NCI-H187 (cell line): ENCODE results near the gene PACRG.

Experiments
- DNase-seq, 2 experiments: peaks; one replicate each; lab custom pipeline; 2025; lab: John Stamatoyannopoulos, UW

PACRG gene

GRCh38 chr6:163137398-163137881 lies 409.7 kb downstream of the PACRG start:
- DNase-seq: no peak

- DNase-seq: no peak
These were observed 418.3 kb downstream of the PACRG start for GRCh38 chr6:163146036-163146435.

- no peak for DNase-seq
These were observed 420.2 kb downstream of the PACRG start for GRCh38 chr6:163147994-163148393.

GRCh38 chr6:163148451-163149278 lies 420.9 kb downstream of the PACRG start:
- DNase-seq: no peak

DNA sequence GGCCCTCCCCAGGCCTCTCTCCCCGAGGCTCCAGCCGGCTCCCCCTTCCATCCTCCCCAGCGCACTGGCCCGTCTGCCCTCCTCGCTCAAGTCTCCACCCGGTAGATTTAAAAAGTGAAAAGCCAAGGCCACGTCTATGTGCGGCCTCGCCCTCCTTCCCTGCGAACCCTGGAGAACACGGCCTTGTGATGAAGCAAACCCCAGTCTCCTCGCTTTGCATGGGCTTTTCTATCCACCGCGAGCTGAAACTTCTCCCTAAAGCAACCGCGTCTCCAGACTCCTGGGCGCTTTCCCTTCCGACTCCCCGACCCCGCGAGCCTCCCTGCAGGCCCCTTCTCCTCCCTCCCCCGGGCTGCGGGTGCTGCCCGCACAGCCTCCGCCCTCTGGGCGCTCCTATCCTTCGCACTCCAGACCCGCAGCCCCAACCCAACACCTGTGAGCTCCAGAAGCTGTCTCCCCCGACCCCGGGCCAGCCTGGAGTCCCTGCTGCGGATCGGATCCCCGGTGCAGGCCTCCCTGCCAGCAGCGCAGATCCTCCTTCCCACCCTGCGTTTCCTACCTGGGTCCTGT lies 421.6 kb downstream of the PACRG start:
- DNase-seq: no peak

GRCh38 chr6:163151212-163151611 lies 423.4 kb downstream of the PACRG start:
- no peak for DNase-seq

GRCh38 chr6:163152701-163153100 lies 424.9 kb downstream of the PACRG start:
- no peak for DNase-seq

GRCh38 chr6:163159110-163159509 lies 431.3 kb downstream of the PACRG start:
- no peak for DNase-seq

DNA sequence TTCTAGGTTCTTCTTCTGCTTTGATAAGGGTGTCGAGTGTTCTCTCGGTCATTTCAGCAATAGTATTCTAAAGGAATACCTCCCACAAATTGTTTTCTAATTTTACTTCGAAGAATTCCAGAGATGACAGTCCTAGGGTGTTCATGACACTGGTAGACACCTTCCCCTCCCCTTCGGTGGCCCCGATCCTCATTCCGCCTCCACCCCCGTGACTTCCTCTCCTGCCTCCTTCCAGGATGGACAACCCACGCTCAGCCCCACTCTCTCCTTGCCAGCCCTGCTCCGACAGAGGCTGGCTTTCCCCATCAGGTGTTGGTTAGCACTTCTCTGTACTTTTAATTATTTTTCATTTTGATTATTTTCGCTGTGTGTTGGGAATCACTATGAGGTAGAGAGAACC lies 431.9 kb downstream of the PACRG start:
- no peak for DNase-seq

GRCh38 chr6:163162007-163162873 lies 434.5 kb downstream of the PACRG start:
- DNase-seq: no peak

DNA sequence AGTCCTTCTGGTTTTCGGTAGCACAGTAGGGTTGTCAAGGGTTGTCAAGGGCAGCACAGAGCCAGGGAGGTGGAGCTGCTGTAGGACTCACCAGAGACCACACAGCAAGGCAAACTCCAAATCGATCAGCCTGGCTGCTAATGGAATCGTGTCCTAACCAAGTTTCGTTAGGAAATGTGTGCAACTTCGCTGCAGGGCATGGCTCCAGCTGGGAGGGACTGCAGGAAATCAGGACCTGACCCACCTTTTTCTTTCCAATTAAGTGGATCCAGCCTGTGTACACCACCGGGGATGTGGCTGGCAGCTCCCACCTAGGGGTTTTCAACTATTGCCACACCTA lies 435.1 kb downstream of the PACRG start:
- DNase-seq: no peak

DNA sequence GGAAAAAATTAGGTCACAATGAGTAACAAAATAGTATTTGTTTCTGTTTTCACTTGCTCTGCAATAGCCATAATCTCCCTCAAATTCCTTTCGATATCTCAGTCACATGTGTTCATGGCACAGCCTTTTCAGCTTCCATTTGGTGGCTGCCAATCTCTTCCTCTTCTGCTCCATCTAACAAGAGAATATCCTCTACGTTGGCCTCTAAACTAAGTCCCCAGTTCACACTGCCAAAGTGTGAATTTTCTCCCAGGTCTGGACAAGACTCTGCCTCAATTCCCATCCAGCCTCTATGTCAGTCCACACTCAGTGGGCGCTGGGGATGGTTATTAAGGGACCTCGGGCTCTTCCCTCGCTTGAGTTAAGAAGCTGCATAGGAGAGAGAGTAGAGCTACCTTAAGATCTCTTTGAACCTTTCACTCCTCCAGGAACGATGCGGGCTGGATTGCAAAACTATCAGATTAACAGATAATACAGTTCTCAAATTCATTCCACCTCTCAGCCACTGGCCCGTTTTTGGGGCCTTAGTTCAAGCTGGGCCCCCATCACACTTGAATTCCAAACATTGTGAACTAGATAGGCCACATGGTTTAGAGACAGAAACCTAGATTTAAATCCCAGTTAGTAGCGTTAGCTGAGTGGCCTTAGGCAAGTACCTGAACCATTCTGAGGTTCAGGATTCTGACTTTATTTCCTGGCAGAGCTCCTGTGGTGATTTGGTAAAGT lies 436.6 kb downstream of the PACRG start:
- no peak for DNase-seq

DNA sequence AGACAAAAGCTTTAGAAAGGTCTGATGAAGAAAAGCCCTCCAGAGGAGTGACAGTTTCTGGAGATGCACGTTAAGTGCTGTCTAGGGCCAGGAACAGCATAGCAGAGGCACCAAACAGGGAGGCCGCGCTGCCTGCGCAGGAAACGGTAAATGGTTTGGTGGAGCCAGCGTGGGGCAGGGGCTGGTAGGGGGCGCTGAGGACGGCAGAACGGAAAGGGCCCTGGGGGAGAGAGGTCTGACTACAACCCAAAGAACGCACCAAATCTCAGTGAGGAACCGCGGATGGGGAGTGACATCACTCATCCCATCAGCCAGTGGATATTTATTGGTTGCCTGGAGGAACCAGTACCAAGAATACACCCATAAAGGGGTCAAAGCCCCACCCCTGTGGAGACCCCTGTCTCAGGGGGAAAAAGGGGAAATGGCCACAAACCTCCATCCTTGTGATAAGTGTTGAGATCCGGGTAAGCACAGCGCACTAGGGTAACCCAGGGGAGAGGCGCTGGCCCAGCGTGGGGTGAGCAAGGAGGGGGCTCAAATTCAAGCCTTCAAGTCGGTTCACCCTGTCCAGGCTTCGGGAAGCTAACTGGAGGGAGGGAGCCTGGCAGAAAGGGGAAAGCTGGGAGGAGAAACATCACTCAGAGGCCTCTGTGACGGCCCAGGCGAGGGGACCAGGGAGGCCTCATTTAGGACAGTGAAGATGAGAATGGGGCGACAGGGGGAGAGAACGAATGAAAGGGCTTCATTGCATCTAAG lies 437.6 kb downstream of the PACRG start:
- DNase-seq: no peak

DNA sequence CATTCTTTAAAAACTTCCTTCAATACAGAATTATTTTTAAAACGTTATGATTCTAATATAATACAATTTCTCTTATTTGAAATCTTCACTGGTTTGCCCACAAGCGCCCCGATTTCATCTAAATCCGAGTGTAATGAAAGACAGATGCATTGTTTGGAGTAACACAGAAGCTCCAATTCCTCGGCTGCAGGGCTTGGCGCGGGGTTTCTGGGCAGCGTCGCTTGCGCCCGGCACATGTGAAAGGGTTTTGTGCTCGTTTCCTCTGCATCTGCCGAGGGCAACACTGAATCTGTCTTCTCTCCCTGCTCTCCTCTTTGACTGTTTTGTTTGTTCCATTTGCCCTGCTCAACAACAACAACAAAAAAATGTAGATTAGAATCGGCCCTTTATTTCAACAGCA lies 438.1 kb downstream of the PACRG start:
- DNase-seq: no peak

GRCh38 chr6:163166507-163166906 lies 438.7 kb downstream of the PACRG start:
- DNase-seq: no peak

GRCh38 chr6:163169521-163169920 lies 441.7 kb downstream of the PACRG start:
- no peak for DNase-seq

DNA sequence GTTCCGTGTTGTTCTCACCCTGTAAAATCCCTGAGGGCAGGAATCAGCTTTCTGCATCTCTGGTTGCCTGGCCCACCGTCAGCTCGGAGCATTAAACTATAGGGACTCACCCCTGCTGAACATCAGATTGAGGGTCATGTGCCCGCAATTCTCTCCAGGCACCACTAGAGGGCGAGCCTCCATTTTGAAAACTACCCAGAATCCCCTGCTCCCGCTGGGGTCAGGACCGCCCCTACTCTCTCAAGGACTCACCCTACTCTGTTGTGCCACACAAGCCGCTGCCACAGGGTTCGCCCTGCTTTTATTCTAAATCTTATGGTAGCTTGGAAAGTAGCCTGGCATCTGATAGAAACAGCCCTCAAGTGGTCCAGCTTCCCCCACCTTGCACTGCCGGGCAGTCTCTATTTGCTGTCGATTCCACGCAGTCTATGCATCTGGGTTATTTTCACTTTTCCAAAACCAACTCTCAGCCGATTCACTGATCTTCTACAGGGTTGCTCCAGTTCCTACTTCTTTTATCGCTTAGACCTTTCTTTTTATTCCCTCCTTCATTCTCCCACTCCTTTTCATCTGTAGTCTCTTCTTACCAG lies 442.6 kb downstream of the PACRG start:
- DNase-seq: no peak

DNA sequence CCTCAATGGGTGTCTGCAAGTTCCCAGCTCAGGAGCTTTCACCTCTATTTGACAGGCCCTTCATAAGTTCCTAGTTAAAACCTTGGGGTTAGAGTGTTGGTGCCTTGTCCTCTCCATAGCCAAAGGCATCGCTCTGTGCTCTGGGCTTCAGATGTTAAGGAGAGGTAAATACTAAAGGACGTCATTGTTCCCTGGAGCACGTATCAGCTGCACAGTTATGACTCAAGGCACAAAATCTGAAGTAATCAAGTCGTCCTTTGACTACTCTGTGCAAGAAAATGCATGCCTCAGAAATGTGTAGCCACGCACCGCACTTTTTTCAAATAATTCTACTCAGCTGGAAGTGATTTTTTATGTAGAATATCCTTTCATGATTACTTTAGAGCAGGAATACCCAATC lies 446.0 kb downstream of the PACRG start:
- DNase-seq: no peak

- DNase-seq: no peak
These were observed 447.5 kb downstream of the PACRG start for GRCh38 chr6:163175301-163175700.

DNA sequence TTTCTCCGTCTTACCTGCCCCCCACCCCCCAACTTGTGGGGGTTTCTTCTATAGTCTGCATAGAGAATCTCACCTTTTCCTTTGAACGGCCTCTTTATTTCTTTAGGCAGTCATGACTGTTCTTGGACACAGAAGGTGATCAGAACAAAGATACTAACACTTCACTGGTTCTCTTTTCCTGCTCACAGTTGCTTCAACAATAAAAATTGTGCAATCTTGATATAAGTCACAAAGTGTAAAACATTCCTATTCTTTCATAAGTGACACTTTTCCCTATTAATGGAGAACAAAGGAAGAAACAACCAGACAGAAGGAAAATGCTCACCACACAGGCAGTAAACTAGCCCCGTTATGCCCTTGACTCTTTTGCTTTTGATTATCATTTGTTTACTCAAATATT lies 448.3 kb downstream of the PACRG start:
- DNase-seq: no peak

- no peak for DNase-seq
These were observed 449.2 kb downstream of the PACRG start for GRCh38 chr6:163177007-163177406.
